GM18526 (cell line): ENCODE data around the gene MAPKAPK2.

ENCODE experiments used
- POLR2A ChIP-seq: IDR thresholded peaks from 3 replicates; pipeline ENCODE4 v1.6.1; 2011; ENCODE audit not compliant: insufficient read length; ENCODE audit errors: extremely low read depth

MAPKAPK2 gene

GRCh38 chr1:206686478-206687249 lies 2.0 kb downstream of the MAPKAPK2 start:
- no peak for TF ChIP-seq POLR2A

GRCh38 chr1:206687251-206687914 lies 2.7 kb downstream of the MAPKAPK2 start:
- no peak for TF ChIP-seq POLR2A

- TF ChIP-seq POLR2A: no peak
Measured at GRCh38 chr1:206687915-206688442, 3.3 kb downstream of the MAPKAPK2 start.

- TF ChIP-seq POLR2A: no peak
Measured at GRCh38 chr1:206690516-206690915, 5.8 kb downstream of the MAPKAPK2 start.

GRCh38 chr1:206691604-206692003 lies 6.9 kb downstream of the MAPKAPK2 start:
- no peak for TF ChIP-seq POLR2A

- TF ChIP-seq POLR2A: no peak
Measured at GRCh38 chr1:206693029-206693428, 8.3 kb downstream of the MAPKAPK2 start.

GRCh38 chr1:206693592-206693991 lies 8.9 kb downstream of the MAPKAPK2 start:
- TF ChIP-seq POLR2A: no peak

GRCh38 chr1:206694171-206695124 lies 9.7 kb downstream of the MAPKAPK2 start:
- no peak for TF ChIP-seq POLR2A

- no peak for TF ChIP-seq POLR2A
Measured at GRCh38 chr1:206695733-206696132, 11.0 kb downstream of the MAPKAPK2 start.

GRCh38 chr1:206696812-206697585 lies 12.3 kb downstream of the MAPKAPK2 start:
- no peak for TF ChIP-seq POLR2A

GRCh38 chr1:206698011-206698410 lies 13.3 kb downstream of the MAPKAPK2 start:
- no peak for TF ChIP-seq POLR2A

GRCh38 chr1:206699000-206699586 lies 14.4 kb downstream of the MAPKAPK2 start:
- TF ChIP-seq POLR2A: no peak

- TF ChIP-seq POLR2A: no peak
Measured at GRCh38 chr1:206699626-206700025, 14.9 kb downstream of the MAPKAPK2 start.

GRCh38 chr1:206700445-206701036 lies 15.8 kb downstream of the MAPKAPK2 start:
- no peak for TF ChIP-seq POLR2A
